ENCODE data around the gene ZNF280B.
"Not testable (repeated sequence)": the region's sequence is repeated elsewhere in the genome, so short reads cannot be mapped to it uniquely, and the experiment has no call there.

Gene ZNF280B

GRCh38 chr22:22465094-22465602 lies 43.4 kb downstream of the ZNF280B start:
- DNase-seq (ENCODE audit: low read depth in 2 of 3, low spot score in 2 of 3), result no peak

GRCh38 chr22:22464541-22465054 lies 43.9 kb downstream of the ZNF280B start:
- DNase-seq (ENCODE audit: low read depth in 2 of 3, low spot score in 2 of 3), result no peak

GRCh38 chr22:22463855-22464540 lies 44.5 kb downstream of the ZNF280B start:
- DNase-seq (ENCODE audit: low read depth in 2 of 3, low spot score in 2 of 3), result peak in 2 of 3 experiments; percentile 15 to 49

GRCh38 chr22:22462813-22463567 lies 45.6 kb downstream of the ZNF280B start:
- no peak for DNase-seq (ENCODE audit: low read depth in 2 of 3, low spot score in 2 of 3)

GRCh38 chr22:22461583-22461982 lies 47.0 kb downstream of the ZNF280B start:
- no peak for DNase-seq (ENCODE audit: low read depth in 2 of 3, low spot score in 2 of 3)

GRCh38 chr22:22461111-22461510 lies 47.4 kb downstream of the ZNF280B start:
- no peak for DNase-seq (ENCODE audit: low read depth in 2 of 3, low spot score in 2 of 3)

- DNase-seq (ENCODE audit: low read depth in 2 of 3, low spot score in 2 of 3), result no peak
These were observed 47.9 kb downstream of the ZNF280B start for GRCh38 chr22:22460635-22461034.

GRCh38 chr22:22460060-22460459 lies 48.5 kb downstream of the ZNF280B start:
- DNase-seq (ENCODE audit: low read depth in 2 of 3, low spot score in 2 of 3), result no peak

- no peak for DNase-seq (ENCODE audit: low read depth in 2 of 3, low spot score in 2 of 3)
These were observed 49.5 kb downstream of the ZNF280B start for GRCh38 chr22:22458896-22459588.

GRCh38 chr22:22458387-22458786 lies 50.2 kb downstream of the ZNF280B start:
- no peak for DNase-seq (ENCODE audit: low read depth in 2 of 3, low spot score in 2 of 3)

- no peak for DNase-seq (ENCODE audit: low read depth in 2 of 3, low spot score in 2 of 3)
These were observed 53.5 kb downstream of the ZNF280B start for GRCh38 chr22:22454997-22455396.

- no peak for DNase-seq (ENCODE audit: low read depth in 2 of 3, low spot score in 2 of 3)
These were observed 55.4 kb downstream of the ZNF280B start for GRCh38 chr22:22452996-22453686.

GRCh38 chr22:22452211-22452610 lies 56.3 kb downstream of the ZNF280B start:
- no peak for DNase-seq (ENCODE audit: low read depth in 2 of 3, low spot score in 2 of 3)

GRCh38 chr22:22450343-22450839 lies 58.2 kb downstream of the ZNF280B start:
- no peak for DNase-seq (ENCODE audit: low read depth in 2 of 3, low spot score in 2 of 3)

- no peak for DNase-seq (ENCODE audit: low read depth in 2 of 3, low spot score in 2 of 3)
These were observed 58.7 kb downstream of the ZNF280B start for GRCh38 chr22:22449819-22450218.

GRCh38 chr22:22446517-22446916 lies 62.0 kb downstream of the ZNF280B start:
- DNase-seq (ENCODE audit: low read depth in 2 of 3, low spot score in 2 of 3), result no peak

GRCh38 chr22:22444007-22444589 lies 64.4 kb downstream of the ZNF280B start:
- DNase-seq (ENCODE audit: low read depth in 2 of 3, low spot score in 2 of 3), result not testable (repeated sequence)

GRCh38 chr22:22442928-22443709 lies 65.4 kb downstream of the ZNF280B start:
- DNase-seq (ENCODE audit: low read depth in 2 of 3, low spot score in 2 of 3), result no peak

- DNase-seq (ENCODE audit: low read depth in 2 of 3, low spot score in 2 of 3), result not testable (repeated sequence)
These were observed 66.9 kb downstream of the ZNF280B start for GRCh38 chr22:22441626-22442025.

GRCh38 chr22:22440188-22440587 lies 68.4 kb downstream of the ZNF280B start:
- no peak for DNase-seq (ENCODE audit: low read depth in 2 of 3, low spot score in 2 of 3)

All from activated CD8-positive, alpha-beta memory T cell treated with anti-CD3 and anti-CD28 coated beads for 48 hours (primary cell).